Measurements from ENCODE around the gene TNFRSF4. TPM values are rescaled to one million over a fixed set of nuclear protein-coding genes. Genes with fewer than 3 reads are reported as not detected.

Gene TNFRSF4
- total and polyA plus RNA-seq, 9 of the 15 experiments (the other 6 are each of a cell fraction or from before 2014, with no cell fraction given): 0.07 to 0.44 (median 0.19) TPM; not detected in 5

DNA sequence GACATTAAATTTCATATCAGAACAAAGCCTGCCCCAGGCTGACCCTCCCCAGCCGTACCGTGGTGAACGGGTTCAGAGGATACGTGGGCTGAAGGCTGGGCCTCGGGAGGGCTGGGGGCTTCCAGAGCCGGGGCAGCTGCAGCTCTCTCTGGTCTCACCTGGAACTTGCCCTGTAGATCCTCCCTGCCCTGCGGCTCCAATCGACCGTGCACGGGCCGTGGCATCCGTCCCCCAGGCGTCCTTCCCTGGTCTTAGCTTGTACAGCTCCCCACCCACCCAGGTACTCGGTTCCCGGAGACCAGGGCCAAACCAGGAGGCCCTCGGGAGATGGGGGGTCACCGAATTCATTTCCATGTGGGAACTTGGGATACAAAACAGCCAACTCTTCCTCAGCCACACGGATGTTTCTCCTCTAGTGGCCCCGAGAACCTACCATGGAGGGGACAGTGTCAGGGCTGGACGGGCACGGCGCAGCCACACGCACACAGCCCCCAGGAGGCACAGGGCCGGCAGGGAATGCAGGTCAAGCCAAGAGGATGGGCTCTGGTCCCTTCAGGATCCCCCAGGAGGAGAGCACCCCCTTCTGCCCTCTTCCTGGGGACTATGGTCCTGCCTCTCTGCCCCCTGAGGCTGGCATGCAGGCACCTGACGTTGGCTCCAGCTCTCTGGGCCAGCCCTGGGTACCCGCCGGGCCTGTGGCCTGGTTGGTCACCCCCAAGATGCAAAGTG lies 21.2 kb upstream of the TNFRSF4 start:
- FAIRE-seq: no peak
- ATAC-seq: no peak
- intact Hi-C loops (cut with micrococcal nuclease) (no loop called here), in situ Hi-C loops (cut with MboI) (no loop called here)
- Histone ChIP-seq H3K4me2 (ENCODE audit: insufficient read depth, low read length) (no peak overlapping the region), H3K36me3 (ENCODE audit: control insufficient read depth, insufficient read depth, low read length) (peaks cover 15% of the 10 kb centered on the region; the same call in 1 of the 3 replicates), H3K4me1 (replicated peaks in 1 of 2; ENCODE audit: control insufficient read depth in 2 of 2, insufficient read depth in 2 of 2, low read length in 2 of 2) (peaks cover 6 to 88% of the 10 kb centered on the region in 2 experiments; a peak in 4 of 5 replicates), H3K9ac (ENCODE audit: insufficient read depth in 1 of 2, low read depth in 2 of 2, low read length in 2 of 2) (peak overlapping the region in 1 of 2 experiments; percentile 0; a peak in 1 of 4 replicates), H3K9me1 (ENCODE audit: control insufficient read depth, insufficient read depth, low read length) (no peaks in the 10 kb centered on the region), H3K4me3 (no peak overlapping the region), H3K27ac (ENCODE audit: extremely low read depth, low read depth, low read length) (no peak overlapping the region), H3K27me3 (ENCODE audit: control insufficient read depth in 2 of 2, insufficient read depth in 2 of 2, low read length in 2 of 2) (no peaks in the 10 kb centered on the region), H4K20me1 (replicated peaks; ENCODE audit: control insufficient read depth, insufficient read depth, low read length) (no peaks in the 10 kb centered on the region), H3K9me3 (replicated peaks; ENCODE audit: control insufficient read depth, insufficient read depth, low read depth, low read length) (peaks cover 9% of the 10 kb centered on the region), H3K79me2 (ENCODE audit: control insufficient read depth, insufficient read depth, low read length) (peaks cover 44% of the 10 kb centered on the region), H2AFZ (ENCODE audit: low read depth, low read length) (no peak overlapping the region)
- DNase-seq (ENCODE audit: extremely low read depth in 1 of 4, low spot score in 3 of 4): no peak
- ChIA-PET POLR2A (no interaction called here), CTCF (ENCODE audit: low intra/inter-chr PET ratio) (interaction anchor here (0.6 kb wide), 1 partner anchor 22 kb away, joined by 3 read pairs; no protein-coding TSS in a partner anchor)
- 83% methylated on average over 26 of the region's 27 CpGs for WGBS (ENCODE audit: insufficient coverage, low coverage, missing lambda C conversion rate)
- TF ChIP-seq, protein P1, sequence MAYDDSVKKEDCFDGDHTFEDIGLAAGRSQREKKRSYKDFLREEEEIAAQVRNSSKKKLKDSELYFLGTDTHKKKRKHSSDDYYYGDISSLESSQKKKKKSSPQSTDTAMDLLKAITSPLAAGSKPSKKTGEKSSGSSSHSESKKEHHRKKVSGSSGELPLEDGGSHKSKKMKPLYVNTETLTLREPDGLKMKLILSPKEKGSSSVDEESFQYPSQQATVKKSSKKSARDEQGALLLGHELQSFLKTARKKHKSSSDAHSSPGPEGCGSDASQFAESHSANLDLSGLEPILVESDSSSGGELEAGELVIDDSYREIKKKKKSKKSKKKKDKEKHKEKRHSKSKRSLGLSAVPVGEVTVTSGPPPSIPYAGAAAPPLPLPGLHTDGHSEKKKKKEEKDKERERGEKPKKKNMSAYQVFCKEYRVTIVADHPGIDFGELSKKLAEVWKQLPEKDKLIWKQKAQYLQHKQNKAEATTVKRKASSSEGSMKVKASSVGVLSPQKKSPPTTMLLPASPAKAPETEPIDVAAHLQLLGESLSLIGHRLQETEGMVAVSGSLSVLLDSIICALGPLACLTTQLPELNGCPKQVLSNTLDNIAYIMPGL (CRISPR knock-in tag; IDR thresholded peaks at IDR 0.05): no peak
- TF ChIP-seq RBFOX2 (IDR thresholded peaks at IDR 0.05; ENCODE audit: low read depth, low read length) (peak; percentile 6; the same call in 1 of the 2 replicates), POLR2G (IDR thresholded peaks at IDR 0.05; ENCODE audit: low read depth, low read length) (peak; percentile 32; the same call in 1 of the 2 replicates)
- TF ChIP-seq, protein P2, sequence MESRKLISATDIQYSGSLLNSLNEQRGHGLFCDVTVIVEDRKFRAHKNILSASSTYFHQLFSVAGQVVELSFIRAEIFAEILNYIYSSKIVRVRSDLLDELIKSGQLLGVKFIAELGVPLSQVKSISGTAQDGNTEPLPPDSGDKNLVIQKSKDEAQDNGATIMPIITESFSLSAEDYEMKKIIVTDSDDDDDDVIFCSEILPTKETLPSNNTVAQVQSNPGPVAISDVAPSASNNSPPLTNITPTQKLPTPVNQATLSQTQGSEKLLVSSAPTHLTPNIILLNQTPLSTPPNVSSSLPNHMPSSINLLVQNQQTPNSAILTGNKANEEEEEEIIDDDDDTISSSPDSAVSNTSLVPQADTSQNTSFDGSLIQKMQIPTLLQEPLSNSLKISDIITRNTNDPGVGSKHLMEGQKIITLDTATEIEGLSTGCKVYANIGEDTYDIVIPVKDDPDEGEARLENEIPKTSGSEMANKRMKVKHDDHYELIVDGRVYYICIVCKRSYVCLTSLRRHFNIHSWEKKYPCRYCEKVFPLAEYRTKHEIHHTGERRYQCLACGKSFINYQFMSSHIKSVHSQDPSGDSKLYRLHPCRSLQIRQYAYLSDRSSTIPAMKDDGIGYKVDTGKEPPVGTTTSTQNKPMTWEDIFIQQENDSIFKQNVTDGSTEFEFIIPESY (CRISPR knock-in tag; IDR thresholded peaks at IDR 0.05): 0 out of 2 replicates have a peak, but pooled peaks have one; percentile 2
- TF ChIP-seq, protein P3, sequence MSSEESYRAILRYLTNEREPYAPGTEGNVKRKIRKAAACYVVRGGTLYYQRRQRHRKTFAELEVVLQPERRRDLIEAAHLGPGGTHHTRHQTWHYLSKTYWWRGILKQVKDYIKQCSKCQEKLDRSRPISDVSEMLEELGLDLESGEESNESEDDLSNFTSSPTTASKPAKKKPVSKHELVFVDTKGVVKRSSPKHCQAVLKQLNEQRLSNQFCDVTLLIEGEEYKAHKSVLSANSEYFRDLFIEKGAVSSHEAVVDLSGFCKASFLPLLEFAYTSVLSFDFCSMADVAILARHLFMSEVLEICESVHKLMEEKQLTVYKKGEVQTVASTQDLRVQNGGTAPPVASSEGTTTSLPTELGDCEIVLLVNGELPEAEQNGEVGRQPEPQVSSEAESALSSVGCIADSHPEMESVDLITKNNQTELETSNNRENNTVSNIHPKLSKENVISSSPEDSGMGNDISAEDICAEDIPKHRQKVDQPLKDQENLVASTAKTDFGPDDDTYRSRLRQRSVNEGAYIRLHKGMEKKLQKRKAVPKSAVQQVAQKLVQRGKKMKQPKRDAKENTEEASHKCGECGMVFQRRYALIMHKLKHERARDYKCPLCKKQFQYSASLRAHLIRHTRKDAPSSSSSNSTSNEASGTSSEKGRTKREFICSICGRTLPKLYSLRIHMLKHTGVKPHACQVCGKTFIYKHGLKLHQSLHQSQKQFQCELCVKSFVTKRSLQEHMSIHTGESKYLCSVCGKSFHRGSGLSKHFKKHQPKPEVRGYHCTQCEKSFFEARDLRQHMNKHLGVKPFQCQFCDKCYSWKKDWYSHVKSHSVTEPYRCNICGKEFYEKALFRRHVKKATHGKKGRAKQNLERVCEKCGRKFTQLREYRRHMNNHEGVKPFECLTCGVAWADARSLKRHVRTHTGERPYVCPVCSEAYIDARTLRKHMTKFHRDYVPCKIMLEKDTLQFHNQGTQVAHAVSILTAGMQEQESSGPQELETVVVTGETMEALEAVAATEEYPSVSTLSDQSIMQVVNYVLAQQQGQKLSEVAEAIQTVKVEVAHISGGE (CRISPR knock-in tag; IDR thresholded peaks at IDR 0.05): no peak
- BruUV-seq (replicated peaks): no TSS peak

All from K562 (cell line).